HepG2 (cell line): ENCODE measurements around the gene TRIM36. TPM values are rescaled to one million over a fixed set of nuclear protein-coding genes. Genes with fewer than 3 reads are reported as not detected.

Experiments
- ARNT2 ChIP-seq: sonication (generic); formaldehyde crosslinking; IDR thresholded peaks from 2 replicates; pipeline ENCODE4 v1.8.0; 2022; ENCODE audit warnings: mild to moderate bottlenecking, low read depth, missing genetic modification reagents, moderate library complexity
- CREM ChIP-seq, 2 experiments: sonication (generic) in 1 of 2; formaldehyde crosslinking in 1 of 2; IDR thresholded peaks; 2 replicates each; pipeline versions ENCODE4 v1.4.0 to v1.6.1; 2016 to 2020; ENCODE audit warnings: antibody characterized with exemption in 1 of 2, mild to moderate bottlenecking in 1 of 2, missing genetic modification reagents in 1 of 2
- DMAP1 ChIP-seq: IDR thresholded peaks from 2 replicates; pipeline ENCODE4 v1.6.1; 2016
- NCOA5 ChIP-seq: sonication (generic); formaldehyde crosslinking; IDR thresholded peaks from 2 replicates; pipeline ENCODE4 v1.4.0; 2020; ENCODE audit warnings: missing genetic modification reagents
- NFE2 ChIP-seq: sonication (generic); formaldehyde crosslinking; IDR thresholded peaks from 2 replicates; pipeline ENCODE4 v1.4.0; 2020; ENCODE audit warnings: missing genetic modification reagents
- PRMT3 ChIP-seq: sonication (generic); formaldehyde crosslinking; IDR thresholded peaks from 2 replicates; pipeline ENCODE4 v1.8.1; 2022; ENCODE audit warnings: low read depth, mild to moderate bottlenecking, moderate library complexity, missing genetic modification reagents, borderline replicate concordance
- SUZ12 ChIP-seq: fragments of 150-350 bp; IDR thresholded peaks from 2 replicates; pipeline ENCODE4 v1.6.1; 2014; ENCODE audit warnings: low read depth, low read length
- ZNF205 ChIP-seq: IDR thresholded peaks from 2 replicates; pipeline ENCODE4 v1.6.1; 2018; ENCODE audit warnings: missing biosample characterization, missing genetic modification reagents
- ZNF275 ChIP-seq: sonication (generic); formaldehyde crosslinking; IDR thresholded peaks from 2 replicates; pipeline ENCODE4 v1.8.0; 2022; ENCODE audit warnings: missing genetic modification reagents, mild to moderate bottlenecking, inconsistent platforms, borderline replicate concordance
- ZNF740 ChIP-seq: sonication (generic); formaldehyde crosslinking; IDR thresholded peaks from 2 replicates; pipeline ENCODE4 v1.4.0; 2020; ENCODE audit warnings: missing genetic modification reagents
- ZNF800 ChIP-seq: sonication (generic); formaldehyde crosslinking; IDR thresholded peaks from 2 replicates; pipeline ENCODE4 v1.4.0; 2020; ENCODE audit warnings: missing genetic modification reagents
- ZSCAN25 ChIP-seq: sonication (generic); formaldehyde crosslinking; IDR thresholded peaks from 2 replicates; pipeline ENCODE4 v1.8.0; 2022; ENCODE audit warnings: mild to moderate bottlenecking, missing genetic modification reagents
- polyA plus RNA-seq, 8 experiments: library from polyadenylated mRNA; depleted of rRNA in 3 of 8; stranded (reverse) in 7 of 8; unstranded in 1 of 8; fragments of >200 nt; fragmentation: Illumina TruSeq in 4 of 8; extraction: Trizol in 4 of 8; gene quantifications; 2 replicates each; pipeline versions ENCODE4 v1.2.1 to v1.2.3, GENCODE V29; 2011 to 2016; ENCODE audit warnings: low read depth in 4 of 8, missing spikeins in 1 of 8, mixed read lengths in 1 of 8; ENCODE audit not compliant: insufficient read depth in 1 of 8
- total RNA-seq, 5 experiments: library from RNA; depleted of rRNA; stranded (reverse); fragments of >200 nt; fragmentation: Illumina TruSeq; extraction: Trizol; gene quantifications; 2 replicates each; pipeline ENCODE4 v1.2.3, GENCODE V29; 2016; ENCODE audit warnings: low read depth in 1 of 5
- TF ChIP-seq, protein P1 (sequence below): sonication (generic); formaldehyde crosslinking; IDR thresholded peaks from 2 replicates; pipeline ENCODE4 v1.4.0; 2020; ENCODE audit warnings: low read depth, mild to moderate bottlenecking, missing genetic modification reagents
- TF ChIP-seq, protein P2 (sequence below): sonication (generic); formaldehyde crosslinking; IDR thresholded peaks from 2 replicates; pipeline ENCODE4 v1.4.0; 2020; ENCODE audit warnings: missing genetic modification reagents

TRIM36 gene
- total and polyA plus RNA-seq, 2 of the 13 experiments (the other 11 are each of a cell fraction or from before 2014, with no cell fraction given), result 1.7 to 2.4 TPM

GRCh38 chr5:115169487-115170133, at the start of gene TRIM36 (continued):
- TF ChIP-seq ZNF205, result no peak; the same call in 1 of the 2 replicates
- no peak for TF ChIP-seq CREM (IDR thresholded peaks at IDR 0.05)
- TF ChIP-seq CREM (CRISPR knock-in tag; IDR thresholded peaks at IDR 0.05), result no peak
- TF ChIP-seq PRMT3 (CRISPR knock-in tag), result no peak
- TF ChIP-seq ZSCAN25 (CRISPR knock-in tag), result no peak; the same call in 1 of the 2 replicates
- TF ChIP-seq, protein P1, sequence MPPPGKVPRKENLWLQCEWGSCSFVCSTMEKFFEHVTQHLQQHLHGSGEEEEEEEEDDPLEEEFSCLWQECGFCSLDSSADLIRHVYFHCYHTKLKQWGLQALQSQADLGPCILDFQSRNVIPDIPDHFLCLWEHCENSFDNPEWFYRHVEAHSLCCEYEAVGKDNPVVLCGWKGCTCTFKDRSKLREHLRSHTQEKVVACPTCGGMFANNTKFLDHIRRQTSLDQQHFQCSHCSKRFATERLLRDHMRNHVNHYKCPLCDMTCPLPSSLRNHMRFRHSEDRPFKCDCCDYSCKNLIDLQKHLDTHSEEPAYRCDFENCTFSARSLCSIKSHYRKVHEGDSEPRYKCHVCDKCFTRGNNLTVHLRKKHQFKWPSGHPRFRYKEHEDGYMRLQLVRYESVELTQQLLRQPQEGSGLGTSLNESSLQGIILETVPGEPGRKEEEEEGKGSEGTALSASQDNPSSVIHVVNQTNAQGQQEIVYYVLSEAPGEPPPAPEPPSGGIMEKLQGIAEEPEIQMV (CRISPR knock-in tag), result no peak; the same call in none of the 2 replicates
- no peak for TF ChIP-seq ZNF275 (CRISPR knock-in tag)
- peak; percentile 73; the same call in 1 of the 2 replicates for TF ChIP-seq ZNF800
- no peak for TF ChIP-seq ZNF740 (CRISPR knock-in tag)
- no peak for TF ChIP-seq SUZ12
- peak; percentile 70; the same call in 1 of the 2 replicates for TF ChIP-seq ARNT2
- TF ChIP-seq, protein P2, sequence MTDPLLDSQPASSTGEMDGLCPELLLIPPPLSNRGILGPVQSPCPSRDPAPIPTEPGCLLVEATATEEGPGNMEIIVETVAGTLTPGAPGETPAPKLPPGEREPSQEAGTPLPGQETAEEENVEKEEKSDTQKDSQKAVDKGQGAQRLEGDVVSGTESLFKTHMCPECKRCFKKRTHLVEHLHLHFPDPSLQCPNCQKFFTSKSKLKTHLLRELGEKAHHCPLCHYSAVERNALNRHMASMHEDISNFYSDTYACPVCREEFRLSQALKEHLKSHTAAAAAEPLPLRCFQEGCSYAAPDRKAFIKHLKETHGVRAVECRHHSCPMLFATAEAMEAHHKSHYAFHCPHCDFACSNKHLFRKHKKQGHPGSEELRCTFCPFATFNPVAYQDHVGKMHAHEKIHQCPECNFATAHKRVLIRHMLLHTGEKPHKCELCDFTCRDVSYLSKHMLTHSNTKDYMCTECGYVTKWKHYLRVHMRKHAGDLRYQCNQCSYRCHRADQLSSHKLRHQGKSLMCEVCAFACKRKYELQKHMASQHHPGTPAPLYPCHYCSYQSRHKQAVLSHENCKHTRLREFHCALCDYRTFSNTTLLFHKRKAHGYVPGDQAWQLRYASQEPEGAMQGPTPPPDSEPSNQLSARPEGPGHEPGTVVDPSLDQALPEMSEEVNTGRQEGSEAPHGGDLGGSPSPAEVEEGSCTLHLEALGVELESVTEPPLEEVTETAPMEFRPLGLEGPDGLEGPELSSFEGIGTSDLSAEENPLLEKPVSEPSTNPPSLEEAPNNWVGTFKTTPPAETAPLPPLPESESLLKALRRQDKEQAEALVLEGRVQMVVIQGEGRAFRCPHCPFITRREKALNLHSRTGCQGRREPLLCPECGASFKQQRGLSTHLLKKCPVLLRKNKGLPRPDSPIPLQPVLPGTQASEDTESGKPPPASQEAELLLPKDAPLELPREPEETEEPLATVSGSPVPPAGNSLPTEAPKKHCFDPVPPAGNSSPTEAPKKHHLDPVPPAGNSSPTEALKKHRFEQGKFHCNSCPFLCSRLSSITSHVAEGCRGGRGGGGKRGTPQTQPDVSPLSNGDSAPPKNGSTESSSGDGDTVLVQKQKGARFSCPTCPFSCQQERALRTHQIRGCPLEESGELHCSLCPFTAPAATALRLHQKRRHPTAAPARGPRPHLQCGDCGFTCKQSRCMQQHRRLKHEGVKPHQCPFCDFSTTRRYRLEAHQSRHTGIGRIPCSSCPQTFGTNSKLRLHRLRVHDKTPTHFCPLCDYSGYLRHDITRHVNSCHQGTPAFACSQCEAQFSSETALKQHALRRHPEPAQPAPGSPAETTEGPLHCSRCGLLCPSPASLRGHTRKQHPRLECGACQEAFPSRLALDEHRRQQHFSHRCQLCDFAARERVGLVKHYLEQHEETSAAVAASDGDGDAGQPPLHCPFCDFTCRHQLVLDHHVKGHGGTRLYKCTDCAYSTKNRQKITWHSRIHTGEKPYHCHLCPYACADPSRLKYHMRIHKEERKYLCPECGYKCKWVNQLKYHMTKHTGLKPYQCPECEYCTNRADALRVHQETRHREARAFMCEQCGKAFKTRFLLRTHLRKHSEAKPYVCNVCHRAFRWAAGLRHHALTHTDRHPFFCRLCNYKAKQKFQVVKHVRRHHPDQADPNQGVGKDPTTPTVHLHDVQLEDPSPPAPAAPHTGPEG (CRISPR knock-in tag), result no peak
- TF ChIP-seq NCOA5 (CRISPR knock-in tag), result no peak
- no peak for TF ChIP-seq NFE2 (CRISPR knock-in tag)
- TF ChIP-seq DMAP1 (CRISPR knock-in tag), result peak; percentile 41
